WERI-Rb-1 (cell line): ENCODE measurements around the gene ADH1C.

Experiments used
- DNase-seq: peaks from one replicate; pipeline ENCODE4 v3.0.0-alpha.2; 2020
- H3K27ac ChIP-seq: fragments of 250-450 bp; sonication (Bioruptor Pico); 2 replicates; pipeline ENCODE4 v1.5.1; 2020; ENCODE audit warnings: mild to moderate bottlenecking, moderate library complexity
- H3K27me3 ChIP-seq: fragments of 250-450 bp; sonication (Bioruptor Pico); 2 replicates; pipeline ENCODE4 v1.5.1; 2021; ENCODE audit warnings: mild to moderate bottlenecking, low read depth, moderate library complexity; ENCODE audit not compliant: insufficient read depth, severe bottlenecking
- H3K36me3 ChIP-seq: fragments of 250-450 bp; sonication (Bioruptor Pico); 2 replicates; pipeline ENCODE4 v1.5.1; 2020; ENCODE audit warnings: mild to moderate bottlenecking, moderate library complexity
- H3K4me3 ChIP-seq: 2 replicates; pipeline ENCODE4 v1.5.1; 2011; ENCODE audit warnings: low read depth, mild to moderate bottlenecking, control low read depth, low read length
- H3K9me3 ChIP-seq: fragments of 250-450 bp; sonication (Bioruptor Pico); 2 replicates; pipeline ENCODE4 v1.5.1; 2021; ENCODE audit warnings: mild to moderate bottlenecking, moderate library complexity; ENCODE audit not compliant: severe bottlenecking
- TF ChIP-seq, protein P1 (sequence below): IDR thresholded peaks from 2 replicates; pipeline ENCODE4 v1.5.1; 2011; ENCODE audit warnings: low read depth, mild to moderate bottlenecking, control low read depth, inconsistent platforms, low read length

Gene ADH1C

DNA sequence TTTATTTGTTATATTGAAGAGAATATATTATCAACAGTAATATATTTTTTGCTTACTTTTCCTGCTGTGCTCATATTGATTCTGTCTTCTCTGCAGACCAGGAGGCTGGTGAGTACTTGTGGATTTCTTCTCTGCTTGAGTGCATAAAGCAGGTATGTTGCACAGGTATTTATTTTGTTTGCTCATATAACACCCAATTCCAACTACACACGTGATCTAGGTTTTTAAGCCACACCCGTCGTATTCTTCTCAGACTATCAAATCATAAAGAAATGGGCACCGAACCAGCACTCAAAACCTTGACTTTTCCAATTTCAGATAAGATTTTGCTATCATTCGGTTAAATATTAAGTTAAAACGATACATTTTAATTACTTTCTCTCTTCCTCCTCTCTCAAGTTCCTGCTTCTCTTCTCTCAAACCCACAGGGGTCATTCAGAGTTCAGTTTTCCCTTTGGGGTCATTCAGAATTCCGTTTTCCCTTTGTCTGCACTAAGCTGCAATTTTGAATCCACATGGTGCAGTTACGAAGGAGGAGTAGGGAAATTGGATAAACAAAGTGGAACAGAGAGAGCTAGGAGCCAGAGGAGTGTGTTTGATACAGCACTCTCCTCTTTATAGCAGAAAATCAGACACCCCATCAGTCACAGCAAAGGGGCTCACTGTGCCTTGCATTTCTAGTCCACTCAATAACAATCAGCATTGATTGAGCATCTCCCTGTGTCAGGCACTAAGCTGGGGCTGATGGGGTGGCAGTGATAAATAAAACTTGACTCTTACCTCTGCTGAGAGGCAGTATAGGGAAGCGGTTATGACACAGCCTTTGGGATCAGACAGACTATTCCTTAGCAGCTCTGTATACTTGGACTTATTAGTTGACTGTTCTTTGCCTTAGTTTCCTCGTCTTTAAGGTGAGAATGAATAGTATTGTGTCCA is at the start of gene ADH1C:
Gene ADH1C (minus strand): TSS at position 145 of the 936 bp plus-strand sequence. CDS start 71 bp downstream, at position 74.
- TF ChIP-seq, protein P1, sequence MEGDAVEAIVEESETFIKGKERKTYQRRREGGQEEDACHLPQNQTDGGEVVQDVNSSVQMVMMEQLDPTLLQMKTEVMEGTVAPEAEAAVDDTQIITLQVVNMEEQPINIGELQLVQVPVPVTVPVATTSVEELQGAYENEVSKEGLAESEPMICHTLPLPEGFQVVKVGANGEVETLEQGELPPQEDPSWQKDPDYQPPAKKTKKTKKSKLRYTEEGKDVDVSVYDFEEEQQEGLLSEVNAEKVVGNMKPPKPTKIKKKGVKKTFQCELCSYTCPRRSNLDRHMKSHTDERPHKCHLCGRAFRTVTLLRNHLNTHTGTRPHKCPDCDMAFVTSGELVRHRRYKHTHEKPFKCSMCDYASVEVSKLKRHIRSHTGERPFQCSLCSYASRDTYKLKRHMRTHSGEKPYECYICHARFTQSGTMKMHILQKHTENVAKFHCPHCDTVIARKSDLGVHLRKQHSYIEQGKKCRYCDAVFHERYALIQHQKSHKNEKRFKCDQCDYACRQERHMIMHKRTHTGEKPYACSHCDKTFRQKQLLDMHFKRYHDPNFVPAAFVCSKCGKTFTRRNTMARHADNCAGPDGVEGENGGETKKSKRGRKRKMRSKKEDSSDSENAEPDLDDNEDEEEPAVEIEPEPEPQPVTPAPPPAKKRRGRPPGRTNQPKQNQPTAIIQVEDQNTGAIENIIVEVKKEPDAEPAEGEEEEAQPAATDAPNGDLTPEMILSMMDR = no peak
- no peaks in the 10 kb centered on the region for H3K9me3 ChIP-seq
- H3K36me3 ChIP-seq = no peaks in the 10 kb centered on the region
- no peak within 1 kb of the TSS for H3K27ac ChIP-seq
- DNase-seq = no peak
- H3K4me3 ChIP-seq = no peak within 1 kb of the TSS
- H3K27me3 ChIP-seq = no peaks in the 10 kb centered on the region

DNA sequence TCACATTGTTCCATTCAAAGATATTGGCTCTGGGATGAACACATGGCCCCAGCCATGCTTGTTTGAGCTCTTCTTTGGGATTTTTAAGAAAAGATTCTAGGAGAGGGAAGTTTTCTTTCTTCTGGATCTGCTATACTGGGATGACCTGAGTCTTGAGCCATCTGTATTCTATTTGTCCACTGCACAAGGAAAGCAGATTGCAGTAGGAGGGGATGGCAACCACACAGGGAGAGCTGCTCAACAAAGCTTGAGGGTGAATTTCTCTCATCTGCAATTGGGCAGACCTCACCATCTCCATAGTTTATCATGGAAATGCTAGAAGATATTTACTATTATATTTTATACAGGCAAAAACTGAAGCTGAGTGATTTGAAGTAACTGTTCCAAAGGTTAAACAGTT is 48.3 kb upstream of the ADH1C start:
- H3K27ac ChIP-seq = no peak overlapping the region
- H3K36me3 ChIP-seq = no peaks in the 10 kb centered on the region
- H3K9me3 ChIP-seq = no peaks in the 10 kb centered on the region
- no peaks in the 10 kb centered on the region for H3K27me3 ChIP-seq
- no peak for DNase-seq
- no peak overlapping the region for H3K4me3 ChIP-seq
- TF ChIP-seq, protein P1 = no peak

GRCh38 chr4:99399017-99399416 is 46.5 kb upstream of the ADH1C start:
- H3K27ac ChIP-seq = no peak overlapping the region
- no peak overlapping the region for H3K4me3 ChIP-seq
- no peaks in the 10 kb centered on the region for H3K9me3 ChIP-seq
- DNase-seq = no peak
- TF ChIP-seq, protein P1 = no peak
- H3K36me3 ChIP-seq = no peaks in the 10 kb centered on the region
- H3K27me3 ChIP-seq = no peaks in the 10 kb centered on the region

GRCh38 chr4:99395595-99396364 is 43.2 kb upstream of the ADH1C start:
- no peak overlapping the region for H3K27ac ChIP-seq
- H3K4me3 ChIP-seq = no peak overlapping the region
- H3K36me3 ChIP-seq = no peaks in the 10 kb centered on the region
- DNase-seq = no peak
- TF ChIP-seq, protein P1 = no peak
- H3K27me3 ChIP-seq = no peaks in the 10 kb centered on the region
- peaks cover 2% of the 10 kb centered on the region for H3K9me3 ChIP-seq

- DNase-seq = no peak
- TF ChIP-seq, protein P1 = no peak
- no peak overlapping the region for H3K27ac ChIP-seq
- H3K27me3 ChIP-seq = no peaks in the 10 kb centered on the region
- peaks cover 2% of the 10 kb centered on the region for H3K9me3 ChIP-seq
- H3K36me3 ChIP-seq = no peaks in the 10 kb centered on the region
- no peak overlapping the region for H3K4me3 ChIP-seq
Measured at GRCh38 chr4:99394896-99395295, 42.4 kb upstream of the ADH1C start.
